Activated CD4-positive, alpha-beta memory T cell treated with anti-CD3 and anti-CD28 coated beads, Interleukin-2, amount 10 ng/mL, durations not matched to agents 7 days and 5 days (primary cell): ENCODE measurements around the gene COQ4. TPM values are rescaled to one million over a fixed set of nuclear protein-coding genes. Genes with fewer than 3 reads are reported as not detected.

Experiments used
- CTCF ChIA-PET: fragments of 350-600 bp; sonication (Branson Sonifier 250); formaldehyde crosslinking; loops from one replicate; lab custom pipeline; 2021; ENCODE audit warnings: antibody characterized with exemption, inconsistent platforms; lab: Charles Lee
- POLR2A ChIA-PET: fragments of 350-600 bp; sonication (Branson Sonifier 250); formaldehyde crosslinking; loops from one replicate; lab custom pipeline; 2021; ENCODE audit warnings: antibody characterized with exemption; lab: Charles Lee
- DNase-seq: peaks from one replicate; pipeline ENCODE4 v3.0.0-alpha.2; 2020
- H3K27ac Mint-ChIP-seq: one replicate; pipeline ENCODE4 v1.8.0; 2021; ENCODE audit warnings: mild to moderate bottlenecking, mixed read lengths
- H3K27me3 Mint-ChIP-seq: one replicate; pipeline ENCODE4 v1.8.0; 2021; ENCODE audit warnings: mixed read lengths
- H3K36me3 Mint-ChIP-seq: one replicate; pipeline ENCODE4 v1.8.0; 2021; ENCODE audit warnings: low read depth, mixed read lengths
- H3K4me1 Mint-ChIP-seq: one replicate; pipeline ENCODE4 v1.8.0; 2021; ENCODE audit warnings: mixed read lengths
- H3K4me3 Mint-ChIP-seq: one replicate; pipeline ENCODE4 v1.8.0; 2021; ENCODE audit warnings: mild to moderate bottlenecking, mixed read lengths
- H3K9me3 Mint-ChIP-seq: one replicate; pipeline ENCODE4 v1.8.0; 2021; ENCODE audit warnings: mixed read lengths
- total RNA-seq, 2 experiments: library from RNA; stranded (reverse); gene quantifications; one replicate each; pipeline ENCODE4 v1.2.3, GENCODE V29; 2021

Gene COQ4
- total RNA-seq, 2 experiments from 2014 or later: 27.6 to 28.4 TPM

DNA sequence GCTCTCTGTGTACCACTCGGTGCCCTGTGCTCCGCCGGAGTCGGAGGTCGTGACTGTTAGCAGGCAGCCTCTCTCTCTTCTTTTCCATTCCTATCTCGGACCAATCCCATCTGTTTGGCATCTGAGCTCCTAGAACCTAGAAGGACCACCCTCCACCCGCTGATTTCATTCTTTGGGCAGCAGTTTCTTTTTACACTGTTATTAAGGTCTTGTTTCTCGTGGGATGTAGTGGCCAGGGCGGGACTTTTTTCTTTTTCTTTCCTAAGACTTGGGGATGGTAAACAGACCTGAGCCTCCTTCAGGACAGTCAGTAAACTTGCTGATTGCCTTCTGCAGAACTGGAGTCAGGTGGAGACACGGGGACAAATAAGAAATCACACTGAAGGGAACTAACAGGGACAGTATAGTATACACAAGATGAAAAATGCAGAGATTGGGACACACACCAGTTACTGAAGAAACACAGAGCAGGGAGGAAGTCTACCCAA lies 49.0 kb downstream of the COQ4 start:
- Mint-ChIP-seq H3K4me3 (peak overlapping the region; percentile 90), H3K36me3 (peaks cover 11% of the 10 kb centered on the region), H3K27ac (peak overlapping the region; percentile 93), H3K9me3 (no peaks in the 10 kb centered on the region), H3K4me1 (peaks cover 32% of the 10 kb centered on the region), H3K27me3 (no peaks in the 10 kb centered on the region)
- POLR2A ChIA-PET: interaction anchor here (0.7 to 3.5 kb wide), 17 partner anchors 8 to 435 kb away, joined by 3 to 31 read pairs (median 4); partner anchors contain the start of genes BBLN, CERCAM, GLE1 and GOLGA2
- DNase-seq: no peak
- CTCF ChIA-PET: interaction anchor here (0.6 to 3.7 kb wide), 7 partner anchors 9 to 446 kb away, joined by 3 to 56 read pairs (median 5); partner anchors contain the start of gene ENDOG

DNA sequence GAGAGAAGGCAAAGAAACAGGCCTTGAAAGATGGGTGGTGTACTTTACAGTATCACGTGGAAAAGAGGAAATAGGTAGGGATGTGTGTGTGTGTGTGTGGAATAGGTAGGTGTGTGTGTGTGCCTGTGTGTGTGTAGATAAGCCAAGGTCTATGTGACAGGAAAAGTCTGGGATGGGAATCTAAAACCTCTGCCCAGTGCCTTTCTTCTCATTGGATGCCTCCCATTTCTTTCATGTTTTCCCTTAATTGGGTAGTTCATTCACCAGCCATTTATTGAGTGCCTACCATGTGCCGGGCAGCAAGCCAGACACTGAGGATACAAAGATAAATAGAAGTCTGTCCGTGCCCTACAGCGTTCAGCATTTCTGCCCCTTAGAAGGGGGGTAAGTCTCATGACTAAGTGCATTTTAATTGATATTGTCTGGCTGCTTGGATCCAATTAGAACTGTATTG lies 49.6 kb downstream of the COQ4 start:
- ChIA-PET CTCF (interaction anchor here (0.6 to 3.7 kb wide), 3 partner anchors 11 to 86 kb away, joined by 4 to 56 read pairs (median 16); no protein-coding TSS in a partner anchor), POLR2A (interaction anchor here (0.9 to 3.5 kb wide), 7 partner anchors 8 to 180 kb away, joined by 3 to 31 read pairs (median 7); partner anchors contain the start of genes CERCAM, GOLGA2, SPTAN1 and SWI5)
- H3K9me3 Mint-ChIP-seq: no peaks in the 10 kb centered on the region
- peaks cover 32% of the 10 kb centered on the region for H3K4me1 Mint-ChIP-seq
- peaks cover 11% of the 10 kb centered on the region for H3K36me3 Mint-ChIP-seq
- peak overlapping the region; percentile 93 for H3K27ac Mint-ChIP-seq
- H3K27me3 Mint-ChIP-seq: no peaks in the 10 kb centered on the region
- peak overlapping the region; percentile 90 for H3K4me3 Mint-ChIP-seq
- no peak for DNase-seq

DNA sequence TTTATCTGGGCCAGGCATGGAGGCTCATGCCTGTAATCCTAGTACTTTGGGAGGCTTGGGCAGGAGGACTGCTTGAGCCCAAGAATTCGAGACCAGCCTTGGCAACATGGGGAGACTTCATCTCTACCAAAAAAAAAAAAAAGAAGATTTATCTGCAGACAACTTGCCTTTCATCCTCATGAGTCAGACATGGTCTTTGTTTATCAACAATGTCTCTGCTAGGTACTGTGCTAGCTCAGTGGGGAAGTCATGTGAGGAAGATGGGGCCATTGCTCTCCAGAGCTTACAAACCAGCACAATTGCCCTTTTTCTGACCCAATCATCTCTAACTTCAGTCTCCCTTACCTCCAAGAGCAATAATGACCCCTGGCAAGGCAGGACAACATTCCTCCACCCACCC lies 50.1 kb downstream of the COQ4 start:
- CTCF ChIA-PET: interaction anchor here (3.7 kb wide), 1 partner anchor 11 kb away, joined by 56 read pairs; no protein-coding TSS in a partner anchor
- H3K36me3 Mint-ChIP-seq: peaks cover 11% of the 10 kb centered on the region
- H3K4me3 Mint-ChIP-seq: peak overlapping the region; percentile 90
- peak overlapping the region; percentile 93 for H3K27ac Mint-ChIP-seq
- POLR2A ChIA-PET: interaction anchor here (1.0 to 3.5 kb wide), 3 partner anchors 9 to 180 kb away, joined by 3 to 31 read pairs (median 13); partner anchors contain the start of gene SPTAN1
- peaks cover 32% of the 10 kb centered on the region for H3K4me1 Mint-ChIP-seq
- no peaks in the 10 kb centered on the region for H3K9me3 Mint-ChIP-seq
- H3K27me3 Mint-ChIP-seq: no peaks in the 10 kb centered on the region
- DNase-seq: no peak

DNA sequence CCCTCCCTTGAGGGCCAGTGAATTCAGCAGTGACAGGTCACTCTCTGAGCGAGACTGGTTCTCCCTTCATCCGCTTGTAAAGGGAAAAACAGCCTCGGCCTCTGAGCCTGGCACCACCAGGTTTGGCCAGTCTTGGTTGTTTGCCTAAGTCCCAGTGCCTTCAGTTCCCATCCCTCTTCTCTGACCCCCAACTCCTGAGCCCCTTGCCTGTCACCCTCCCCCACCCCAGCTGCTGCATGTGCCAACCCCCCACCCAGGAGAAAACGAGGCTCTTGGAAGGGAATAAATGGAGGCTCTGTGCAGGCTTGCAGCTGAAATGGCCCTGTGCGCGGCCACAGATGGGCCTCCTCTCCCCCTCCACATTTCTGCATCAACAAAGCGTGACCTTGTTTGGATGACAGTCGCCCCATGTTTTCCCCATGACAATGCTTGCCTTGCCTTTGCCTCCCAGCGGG lies 51.6 kb downstream of the COQ4 start:
- no peak overlapping the region for H3K27ac Mint-ChIP-seq
- DNase-seq: no peak
- CTCF ChIA-PET: no interaction called here
- H3K4me3 Mint-ChIP-seq: no peak overlapping the region
- peaks cover 32% of the 10 kb centered on the region for H3K4me1 Mint-ChIP-seq
- POLR2A ChIA-PET: no interaction called here
- peaks cover 18% of the 10 kb centered on the region for H3K36me3 Mint-ChIP-seq
- no peaks in the 10 kb centered on the region for H3K9me3 Mint-ChIP-seq
- no peaks in the 10 kb centered on the region for H3K27me3 Mint-ChIP-seq

DNA sequence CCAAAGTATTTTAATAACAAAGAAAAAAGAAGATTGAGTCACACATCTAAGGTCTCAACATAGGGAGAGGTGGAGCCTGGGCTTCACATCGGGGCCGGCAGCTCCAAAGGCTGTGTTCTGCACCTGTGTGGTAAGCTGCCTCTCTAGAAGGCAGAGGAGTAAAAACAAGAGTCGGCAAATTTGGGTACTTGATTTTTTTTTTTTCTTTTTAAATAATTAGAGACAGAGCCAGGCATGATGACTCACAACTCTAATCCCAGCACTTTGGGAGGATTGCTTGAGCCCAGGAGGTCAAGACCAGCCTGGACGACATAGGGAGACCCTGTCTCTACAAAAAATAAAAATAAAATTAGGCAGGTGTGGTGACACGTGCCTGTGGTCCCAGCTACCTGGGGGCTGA lies 53.2 kb downstream of the COQ4 start:
- POLR2A ChIA-PET: no interaction called here
- Mint-ChIP-seq H3K27ac (peak overlapping the region; percentile 6), H3K4me1 (peaks cover 23% of the 10 kb centered on the region), H3K4me3 (no peak overlapping the region), H3K27me3 (no peaks in the 10 kb centered on the region), H3K36me3 (peaks cover 22% of the 10 kb centered on the region), H3K9me3 (no peaks in the 10 kb centered on the region)
- CTCF ChIA-PET: interaction anchor here (0.9 kb wide), 1 partner anchor 13 kb away, joined by 3 read pairs; no protein-coding TSS in a partner anchor
- no peak for DNase-seq

DNA sequence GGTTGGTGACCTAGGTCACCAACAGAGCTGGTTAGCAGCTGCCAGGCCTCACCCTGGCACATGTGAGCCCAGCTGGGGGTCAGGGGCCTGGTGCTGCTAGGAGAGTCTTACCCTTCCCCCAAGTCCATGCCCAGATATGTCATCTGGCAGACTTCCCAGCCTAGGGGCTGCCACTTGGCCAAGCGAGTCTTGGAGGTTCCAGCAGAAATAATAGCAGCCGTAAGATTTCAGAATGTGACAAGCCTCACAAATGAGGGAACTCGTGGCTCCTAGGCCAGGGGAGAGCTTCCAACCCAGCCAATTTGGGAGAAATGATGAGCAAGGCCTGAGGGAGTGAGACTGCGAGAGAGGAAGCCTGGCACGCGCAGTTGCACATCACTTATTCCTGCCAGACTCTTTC lies 59.6 kb downstream of the COQ4 start:
- DNase-seq: no peak
- Mint-ChIP-seq H3K27ac (no peak overlapping the region), H3K9me3 (no peaks in the 10 kb centered on the region), H3K4me1 (no peaks in the 10 kb centered on the region), H3K4me3 (no peak overlapping the region), H3K36me3 (peaks cover 22% of the 10 kb centered on the region), H3K27me3 (no peaks in the 10 kb centered on the region)
- ChIA-PET CTCF (interaction anchor here (1.0 to 1.3 kb wide), 2 partner anchors 38 to 56 kb away, joined by 3 to 4 read pairs; no protein-coding TSS in a partner anchor), POLR2A (no interaction called here)

DNA sequence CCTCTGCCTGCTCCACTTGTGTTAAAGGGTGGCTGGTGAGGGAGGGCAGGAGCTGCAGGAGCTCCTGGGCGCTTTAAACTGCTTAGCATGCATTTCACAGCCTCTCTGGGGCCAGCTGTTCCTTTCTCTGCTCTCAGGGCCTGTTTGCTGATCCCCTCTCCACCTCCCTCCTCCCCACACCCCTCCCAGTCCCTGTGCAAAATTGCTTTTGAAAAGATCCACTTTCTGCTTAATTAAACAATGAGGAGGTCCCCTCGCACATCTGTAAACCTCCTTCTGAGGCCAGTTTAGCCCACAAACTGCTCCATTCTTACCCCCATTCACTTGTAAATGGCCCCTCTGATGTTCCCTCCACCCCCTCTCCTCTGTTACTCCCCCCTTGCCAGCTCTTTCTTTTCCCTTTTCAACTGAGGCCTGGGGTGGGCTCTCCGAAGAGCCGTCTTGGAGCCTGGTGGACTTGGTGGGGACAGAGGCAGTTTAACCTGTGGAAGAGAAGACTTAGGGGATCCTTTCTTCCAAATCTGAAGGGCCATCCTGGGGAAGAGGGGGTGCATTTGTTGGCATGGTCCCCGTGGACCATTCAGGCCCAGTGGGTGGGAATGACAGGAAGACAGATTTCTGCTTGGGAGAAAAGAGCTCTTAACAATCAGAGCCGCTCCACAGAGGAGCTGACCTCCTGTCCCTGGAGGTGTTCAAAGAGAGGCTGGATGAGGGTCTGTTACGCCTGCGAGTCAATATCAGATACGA lies 60.5 kb downstream of the COQ4 start:
- Mint-ChIP-seq H3K4me3 (no peak overlapping the region), H3K27ac (no peak overlapping the region), H3K4me1 (no peaks in the 10 kb centered on the region), H3K27me3 (no peaks in the 10 kb centered on the region), H3K36me3 (peaks cover 30% of the 10 kb centered on the region), H3K9me3 (no peaks in the 10 kb centered on the region)
- DNase-seq: no peak
- ChIA-PET POLR2A (interaction anchor here (0.6 to 3.2 kb wide), 2 partner anchors 12 to 172 kb away, joined by 3 to 12 read pairs; partner anchors contain the start of gene URM1), CTCF (interaction anchor here (1.0 to 1.3 kb wide), 2 partner anchors 37 to 56 kb away, joined by 3 to 4 read pairs; no protein-coding TSS in a partner anchor)

Other genes with a start within 250 kb of the COQ4 start
- 10 to 100 TPM; 35.6 to 38.1 TPM for gene PTGES2, start 195.1 kb upstream of the COQ4 start, total RNA-seq
- gene LCN2, start 173.4 kb upstream of the COQ4 start, total RNA-seq: not detected
- gene BBLN, start 162.6 kb upstream of the COQ4 start, total RNA-seq: 10 to 100 TPM; 91.3 to 94.1 TPM
- 100 to 1,000 TPM; 112 to 116 TPM for gene CIZ1, start 131.3 kb upstream of the COQ4 start, total RNA-seq
- under 1 TPM; 0.30 to 0.40 TPM for gene DNM1, start 119.5 kb upstream of the COQ4 start, total RNA-seq
- 10 to 100 TPM; 48.0 to 52.8 TPM for gene GOLGA2, start 46.8 kb upstream of the COQ4 start, total RNA-seq
- gene SWI5, start 46.6 kb upstream of the COQ4 start, total RNA-seq: 10 to 100 TPM; 11.0 to 11.4 TPM
- 10 to 100 TPM; 16.9 to 18.9 TPM for gene TRUB2, start 392 bp upstream of the COQ4 start, total RNA-seq
- gene SLC27A4, start 17.7 kb downstream of the COQ4 start, total RNA-seq: 10 to 100 TPM; 13.6 to 14.0 TPM
- gene URM1, start 48.5 kb downstream of the COQ4 start, total RNA-seq: 10 to 100 TPM; 62.8 to 64.3 TPM
- gene CERCAM, start 98.0 kb downstream of the COQ4 start, total RNA-seq: 1 to 10 TPM; 1.3 TPM
- 10 to 100 TPM; 54.5 to 58.5 TPM for gene ODF2, start 133.2 kb downstream of the COQ4 start, total RNA-seq
- gene GLE1, start 181.9 kb downstream of the COQ4 start, total RNA-seq: 10 to 100 TPM; 50.3 to 50.7 TPM
- 100 to 1,000 TPM; 313 to 321 TPM for gene SPTAN1, start 229.7 kb downstream of the COQ4 start, total RNA-seq